ENCODE data around the gene PLCB1. TPM values are rescaled to one million over a fixed set of nuclear protein-coding genes. Genes with fewer than 3 reads are reported as not detected.

The PLCB1 gene
- total RNA-seq, 1 experiment from 2014 or later: 6.0 TPM

GRCh38 chr20:8934362-8934761 is 802.3 kb downstream of the PLCB1 start:
- BruUV-seq (replicated peaks): no TSS peak
- CTCF ChIA-PET: no interaction called here
- H3K27ac Mint-ChIP-seq (ENCODE audit: unreplicated experiment): no peak overlapping the region
- no peaks in the 10 kb centered on the region for H3K9me3 Mint-ChIP-seq (ENCODE audit: low read depth, unreplicated experiment)
- no peaks in the 10 kb centered on the region for H3K4me1 Mint-ChIP-seq (ENCODE audit: low read depth, unreplicated experiment)
- no peak overlapping the region for H3K4me3 Mint-ChIP-seq (ENCODE audit: low read depth, unreplicated experiment)
- no peak for TF ChIP-seq CTCF (IDR thresholded peaks at IDR 0.05; ENCODE audit: unreplicated experiment)
- no peak for DNase-seq
- no peaks in the 10 kb centered on the region for H3K36me3 Mint-ChIP-seq (ENCODE audit: insufficient read depth, unreplicated experiment)
- intact Hi-C loops (cut with micrococcal nuclease; ENCODE audit: unreplicated experiment): no loop called here
- H3K27me3 Mint-ChIP-seq (ENCODE audit: unreplicated experiment): no peaks in the 10 kb centered on the region

Other genes starting within 250 kb of the PLCB1 start
- not detected in 2 replicates for gene HAO1, start 191.8 kb upstream of the PLCB1 start, total RNA-seq (2022)
- gene TMX4, start 112.5 kb upstream of the PLCB1 start, total RNA-seq (2022): 16.3 and 21.2 TPM in 2 replicates

Measured in Calu3 (cell line).